ENCODE data around the gene ZNF334. TPM values are rescaled to one million over a fixed set of nuclear protein-coding genes. Genes with fewer than 3 reads are reported as not detected.

Gene ZNF334
- total and polyA plus RNA-seq, 2 of the 4 experiments (the other 2 are of a cell fraction), result 1.4 to 2.1 TPM

- Histone ChIP-seq H2BK15ac (ENCODE audit: low read depth, low read length) (no peak overlapping the region), H2AK5ac (ENCODE audit: low read depth, low read length) (no peak overlapping the region), H3K56ac (ENCODE audit: extremely low read depth, insufficient read depth, low read length) (no peak overlapping the region), H3K36me3 (ENCODE audit: control insufficient read depth, insufficient read depth, low read length) (no peaks in the 10 kb centered on the region), H4K5ac (ENCODE audit: low read depth, low read length) (no peak overlapping the region), H4K8ac (ENCODE audit: low read depth in 2 of 2, low read length in 2 of 2) (no peak overlapping the region), H3K9me3 (ENCODE audit: control insufficient read depth, insufficient read depth, low read length) (no peaks in the 10 kb centered on the region), H3K4ac (ENCODE audit: low read depth, low read length) (no peak overlapping the region), H3K79me1 (ENCODE audit: low read depth in 1 of 2, low read length in 2 of 2) (no peaks in the 10 kb centered on the region), H3K27me3 (ENCODE audit: control insufficient read depth, insufficient read depth, low read length) (no peaks in the 10 kb centered on the region; the same call in 1 of the 2 replicates), H3K9ac (ENCODE audit: low read depth, low read length) (no peak overlapping the region), H4K91ac (ENCODE audit: insufficient read depth, low read depth, low read length) (no peak overlapping the region), H2BK120ac (ENCODE audit: low read depth, low read length) (no peak overlapping the region), H3K18ac (ENCODE audit: low read depth, low read length) (no peak overlapping the region), H2BK5ac (ENCODE audit: low read depth, low read length, poor library complexity, severe bottlenecking) (no peak overlapping the region), H3K4me2 (ENCODE audit: low read depth, low read length) (no peak overlapping the region), H2BK20ac (ENCODE audit: low read depth, low read length) (no peak overlapping the region), H2AFZ (replicated peaks; ENCODE audit: low read length, poor library complexity) (no peak overlapping the region), H3K27ac (ENCODE audit: insufficient read depth, low read length) (no peak overlapping the region), H3K4me3 (ENCODE audit: insufficient read depth, low read depth, low read length) (no peak overlapping the region), H3K23ac (ENCODE audit: low read depth, low read length) (no peak overlapping the region), H4K20me1 (ENCODE audit: insufficient read depth, low read length) (no peaks in the 10 kb centered on the region), H3K9me1 (ENCODE audit: insufficient read depth, low read length) (no peaks in the 10 kb centered on the region), H3K4me1 (ENCODE audit: control insufficient read depth, insufficient read depth, low read length) (no peaks in the 10 kb centered on the region), H3K14ac (replicated peaks; ENCODE audit: low read depth, low read length) (no peak overlapping the region), H2AK9ac (replicated peaks; ENCODE audit: low read depth, low read length, poor library complexity) (no peak overlapping the region)
- ATAC-seq (ENCODE audit: low read depth) (no peak), DNase-seq (no peak)
- ChIA-PET CTCF (no interaction called here), POLR2A (ENCODE audit: unreplicated experiment) (no interaction called here)
- TF ChIP-seq FOS (IDR thresholded peaks at IDR 0.05; ENCODE audit: low read depth, low read length) (no peak), MAFK (IDR thresholded peaks at IDR 0.05; ENCODE audit: low read depth, low read length) (no peak), NFE2L2 (IDR thresholded peaks at IDR 0.05; ENCODE audit: low read depth, low read length) (no peak), RFX5 (IDR thresholded peaks at IDR 0.05; ENCODE audit: low read depth, low read length) (no peak), POLR2A (IDR thresholded peaks at IDR 0.05; ENCODE audit: low read depth, low read length) (no peak), MXI1 (IDR thresholded peaks at IDR 0.05; ENCODE audit: borderline replicate concordance, low read depth, low read length) (no peak), CHD1 (IDR thresholded peaks at IDR 0.05; ENCODE audit: low read depth, low read length) (no peak), RCOR1 (IDR thresholded peaks at IDR 0.05; ENCODE audit: insufficient replicate concordance, low read length) (no peak), ELK1 (IDR thresholded peaks at IDR 0.05; ENCODE audit: borderline replicate concordance, low read depth, low read length) (no peak), CTCF (conservative IDR thresholded peaks at IDR 0.05; ENCODE audit: low read depth, low read length) (no peak), SMC3 (IDR thresholded peaks at IDR 0.05; ENCODE audit: low read depth, low read length) (no peak)
- no TSS peak for BruUV-seq (replicated peaks)
- in situ Hi-C loops (cut with MboI; ENCODE audit: low sequenced_read_pairs), result no loop called here
- intact Hi-C loops (cut with micrococcal nuclease), result loop anchor here (2.0 kb wide), 1 partner anchor 351 kb away; no protein-coding TSS in a partner anchor
- no CpG with 5 or more reads among the region's 2 CpGs for WGBS, 2 experiments (ENCODE audit: extremely low coverage in 2 of 2, insufficient read length in 1 of 2)
- dilution Hi-C loops (cut with HindIII; ENCODE audit: low sequenced_read_pairs, unreplicated experiment), result no loop called here
Observed at GRCh38 chr20:46483879-46484278, 29.5 kb downstream of the ZNF334 start.
